ENCODE data around the gene PRKG1.

The PRKG1 gene

DNA sequence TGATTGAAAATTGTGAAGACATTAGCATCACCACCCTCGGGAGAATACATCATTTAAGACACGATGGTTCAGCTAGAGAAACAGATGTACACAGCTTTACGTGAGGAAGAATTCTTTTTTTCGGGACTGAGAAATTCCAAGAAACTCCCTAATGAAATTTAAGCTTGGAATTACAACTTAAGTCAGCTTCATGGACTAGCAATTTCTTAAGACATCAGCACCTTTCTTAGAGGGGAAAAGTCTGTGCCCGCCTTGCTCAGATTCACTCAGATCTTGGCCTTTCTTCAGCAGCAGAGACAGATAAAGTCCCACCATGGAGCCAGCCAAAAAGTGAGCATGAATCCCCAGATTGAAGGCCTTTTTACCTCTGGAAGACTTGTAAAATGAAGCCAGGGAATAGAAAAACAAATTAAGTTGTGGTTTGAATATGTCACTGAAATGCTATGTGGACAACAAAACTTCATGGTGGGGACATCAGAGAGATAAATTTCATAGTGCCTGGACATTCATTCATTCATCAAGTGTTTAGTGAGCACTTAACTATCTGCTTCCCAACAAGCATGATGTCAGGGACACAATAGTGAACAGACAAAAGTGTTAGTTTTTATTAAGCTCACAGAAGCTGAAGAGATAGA is 32.1 kb downstream of the PRKG1 start:
- TF ChIP-seq, protein P1, sequence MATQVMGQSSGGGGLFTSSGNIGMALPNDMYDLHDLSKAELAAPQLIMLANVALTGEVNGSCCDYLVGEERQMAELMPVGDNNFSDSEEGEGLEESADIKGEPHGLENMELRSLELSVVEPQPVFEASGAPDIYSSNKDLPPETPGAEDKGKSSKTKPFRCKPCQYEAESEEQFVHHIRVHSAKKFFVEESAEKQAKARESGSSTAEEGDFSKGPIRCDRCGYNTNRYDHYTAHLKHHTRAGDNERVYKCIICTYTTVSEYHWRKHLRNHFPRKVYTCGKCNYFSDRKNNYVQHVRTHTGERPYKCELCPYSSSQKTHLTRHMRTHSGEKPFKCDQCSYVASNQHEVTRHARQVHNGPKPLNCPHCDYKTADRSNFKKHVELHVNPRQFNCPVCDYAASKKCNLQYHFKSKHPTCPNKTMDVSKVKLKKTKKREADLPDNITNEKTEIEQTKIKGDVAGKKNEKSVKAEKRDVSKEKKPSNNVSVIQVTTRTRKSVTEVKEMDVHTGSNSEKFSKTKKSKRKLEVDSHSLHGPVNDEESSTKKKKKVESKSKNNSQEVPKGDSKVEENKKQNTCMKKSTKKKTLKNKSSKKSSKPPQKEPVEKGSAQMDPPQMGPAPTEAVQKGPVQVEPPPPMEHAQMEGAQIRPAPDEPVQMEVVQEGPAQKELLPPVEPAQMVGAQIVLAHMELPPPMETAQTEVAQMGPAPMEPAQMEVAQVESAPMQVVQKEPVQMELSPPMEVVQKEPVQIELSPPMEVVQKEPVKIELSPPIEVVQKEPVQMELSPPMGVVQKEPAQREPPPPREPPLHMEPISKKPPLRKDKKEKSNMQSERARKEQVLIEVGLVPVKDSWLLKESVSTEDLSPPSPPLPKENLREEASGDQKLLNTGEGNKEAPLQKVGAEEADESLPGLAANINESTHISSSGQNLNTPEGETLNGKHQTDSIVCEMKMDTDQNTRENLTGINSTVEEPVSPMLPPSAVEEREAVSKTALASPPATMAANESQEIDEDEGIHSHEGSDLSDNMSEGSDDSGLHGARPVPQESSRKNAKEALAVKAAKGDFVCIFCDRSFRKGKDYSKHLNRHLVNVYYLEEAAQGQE (IDR thresholded peaks at IDR 0.05; ENCODE audit: insufficient read depth in 1 of 2, low read depth in 2 of 2, low read length in 2 of 2): no peak
- TF ChIP-seq TAF1 (IDR thresholded peaks at IDR 0.05; ENCODE audit: borderline replicate concordance, insufficient read depth, low read length): no peak
- no peak for TF ChIP-seq FOXP2 (optimal IDR thresholded peaks at IDR 0.05; ENCODE audit: borderline replicate concordance, extremely low read depth, extremely low read length, insufficient read depth)
- no peak for TF ChIP-seq SIN3A (IDR thresholded peaks at IDR 0.05; ENCODE audit: borderline replicate concordance, insufficient read depth, low read length)
- no peak for TF ChIP-seq POLR2AphosphoS5 (IDR thresholded peaks at IDR 0.05; ENCODE audit: low read depth, low read length)

- TF ChIP-seq TAF1 (IDR thresholded peaks at IDR 0.05; ENCODE audit: borderline replicate concordance, insufficient read depth, low read length) (no peak), SIN3A (IDR thresholded peaks at IDR 0.05; ENCODE audit: borderline replicate concordance, insufficient read depth, low read length) (no peak), POLR2AphosphoS5 (IDR thresholded peaks at IDR 0.05; ENCODE audit: low read depth, low read length) (no peak)
- TF ChIP-seq, protein P1 (IDR thresholded peaks at IDR 0.05; ENCODE audit: insufficient read depth in 1 of 2, low read depth in 2 of 2, low read length in 2 of 2): no peak
Observed at GRCh38 chr10:51108406-51108805, 34.1 kb downstream of the PRKG1 start.

GRCh38 chr10:51109801-51110533 is 35.7 kb downstream of the PRKG1 start:
- TF ChIP-seq POLR2AphosphoS5 (IDR thresholded peaks at IDR 0.05; ENCODE audit: low read depth, low read length) (no peak), FOXP2 (optimal IDR thresholded peaks at IDR 0.05; ENCODE audit: borderline replicate concordance, extremely low read depth, extremely low read length, insufficient read depth) (no peak), SIN3A (IDR thresholded peaks at IDR 0.05; ENCODE audit: borderline replicate concordance, insufficient read depth, low read length) (no peak), TAF1 (IDR thresholded peaks at IDR 0.05; ENCODE audit: borderline replicate concordance, insufficient read depth, low read length) (no peak)
- TF ChIP-seq, protein P1 (IDR thresholded peaks at IDR 0.05; ENCODE audit: insufficient read depth in 1 of 2, low read depth in 2 of 2, low read length in 2 of 2): no peak

- TF ChIP-seq FOXP2 (optimal IDR thresholded peaks at IDR 0.05; ENCODE audit: borderline replicate concordance, extremely low read depth, extremely low read length, insufficient read depth) (no peak), TAF1 (IDR thresholded peaks at IDR 0.05; ENCODE audit: borderline replicate concordance, insufficient read depth, low read length) (no peak), SIN3A (IDR thresholded peaks at IDR 0.05; ENCODE audit: borderline replicate concordance, insufficient read depth, low read length) (no peak), POLR2AphosphoS5 (IDR thresholded peaks at IDR 0.05; ENCODE audit: low read depth, low read length) (no peak)
- TF ChIP-seq, protein P1 (IDR thresholded peaks at IDR 0.05; ENCODE audit: insufficient read depth in 1 of 2, low read depth in 2 of 2, low read length in 2 of 2): no peak
Observed at GRCh38 chr10:51112013-51112412, 37.7 kb downstream of the PRKG1 start.
